GM12892 (cell line): ENCODE measurements around the gene DNAJC2.

Source experiments
- DNase-seq: peaks from one replicate; pipeline ENCODE4 v3.0.0; 2011; ENCODE audit not compliant: insufficient read length
- FAIRE-seq: peaks from 2 replicates; lab custom pipeline; 2011; peaks lifted over from hg19 to GRCh38; lab: Jason Lieb, UNC
- POLR2A ChIP-seq: IDR thresholded peaks from 2 replicates; pipeline ENCODE4 v1.6.1; 2011; ENCODE audit warnings: low read depth, low read length, control low read depth
- POLR2AphosphoS5 ChIP-seq: IDR thresholded peaks from 2 replicates; pipeline ENCODE4 v1.6.1; 2011; ENCODE audit warnings: low read depth, low read length, control low read depth
- TAF1 ChIP-seq: IDR thresholded peaks from 2 replicates; pipeline ENCODE4 v1.6.1; 2011; ENCODE audit warnings: low read depth, mild to moderate bottlenecking, control low read depth, low read length, borderline replicate concordance

Gene DNAJC2

DNA sequence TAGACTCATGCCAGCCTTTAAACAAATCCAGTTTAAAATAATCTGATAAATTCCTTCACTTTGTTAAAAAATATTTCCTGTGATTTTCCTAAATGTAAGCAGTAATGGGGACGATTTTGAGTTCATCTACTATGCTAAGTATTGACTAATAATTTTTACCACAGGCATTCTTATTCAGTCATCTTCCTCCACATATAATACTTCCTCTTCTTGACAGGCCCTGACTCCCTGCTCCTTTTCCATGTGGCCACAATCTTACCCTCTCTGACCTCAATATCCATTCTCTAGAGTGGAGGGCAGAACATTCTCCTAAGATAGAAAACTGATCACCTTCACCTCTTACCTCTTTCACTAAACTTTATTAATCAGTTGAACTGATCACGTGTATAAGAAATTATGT, 7.8 kb downstream of the DNAJC2 start:
- no peak for TF ChIP-seq POLR2A
- no peak for TF ChIP-seq POLR2AphosphoS5
- FAIRE-seq = no peak
- no peak for DNase-seq

DNA sequence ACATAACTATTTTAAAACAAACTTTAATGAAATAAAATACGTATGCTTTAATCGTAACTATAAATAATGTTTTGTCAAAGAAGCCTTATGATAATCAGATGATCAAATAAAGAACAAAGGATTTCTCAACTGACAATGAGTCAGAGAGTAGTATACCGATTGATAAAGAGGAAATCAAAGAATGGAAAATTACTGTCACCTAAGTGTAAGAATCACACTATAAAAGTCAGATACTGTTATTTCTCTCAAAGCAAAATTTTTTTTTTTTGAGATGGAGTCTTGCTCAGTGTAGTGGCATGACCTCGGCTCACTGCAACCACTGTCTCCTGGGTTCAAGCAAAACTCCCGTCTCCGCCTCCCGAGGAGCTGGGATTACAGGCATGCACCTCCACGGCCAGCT, 18.8 kb downstream of the DNAJC2 start:
- TF ChIP-seq POLR2A (no peak), TAF1 (no peak), POLR2AphosphoS5 (no peak)
- DNase-seq = no peak
- FAIRE-seq = no peak

DNA sequence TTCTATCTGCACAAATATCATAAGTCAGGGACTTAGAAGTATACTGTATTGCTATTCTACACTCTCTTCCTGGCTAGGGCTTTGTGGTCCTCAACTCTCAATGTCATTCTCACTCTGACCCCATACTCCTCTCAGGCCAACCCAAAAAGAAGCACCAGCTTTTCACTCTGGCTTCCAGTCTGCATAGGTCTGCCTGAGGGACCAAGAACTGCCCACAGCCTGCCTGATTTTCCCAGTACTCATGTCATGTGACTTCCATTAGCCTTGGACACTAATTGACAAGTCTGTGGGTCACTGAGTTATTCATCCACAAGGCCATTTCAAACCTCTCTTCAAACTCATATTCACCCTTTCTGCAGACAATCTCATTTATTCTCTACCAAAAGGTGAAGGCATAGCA, 27.6 kb downstream of the DNAJC2 start:
- FAIRE-seq (no peak), DNase-seq (no peak)
- TF ChIP-seq TAF1 = no peak
- TF ChIP-seq POLR2A = no peak
- TF ChIP-seq POLR2AphosphoS5 = peak; percentile 29; the same call in 1 of the 2 replicates

- DNase-seq (no peak), FAIRE-seq (no peak)
- TF ChIP-seq POLR2A (no peak), TAF1 (no peak), POLR2AphosphoS5 (no peak)
These were observed 28.1 kb downstream of the DNAJC2 start for GRCh38 chr7:103316380-103316941.

- no peak for DNase-seq
- no peak for FAIRE-seq
- TF ChIP-seq POLR2A (no peak), TAF1 (no peak), POLR2AphosphoS5 (no peak)
These were observed 29.7 kb downstream of the DNAJC2 start for GRCh38 chr7:103314852-103315251.

- TF ChIP-seq POLR2A (no peak), TAF1 (no peak), POLR2AphosphoS5 (no peak)
- FAIRE-seq = peak; percentile 36
- DNase-seq = no peak
These were observed 36.9 kb downstream of the DNAJC2 start for GRCh38 chr7:103307503-103308231.

GRCh38 chr7:103301441-103301840, 43.1 kb downstream of the DNAJC2 start:
- FAIRE-seq (no peak), DNase-seq (no peak)
- TF ChIP-seq TAF1 = no peak
- no peak for TF ChIP-seq POLR2AphosphoS5
- TF ChIP-seq POLR2A = no peak

- DNase-seq = no peak
- no peak for FAIRE-seq
- no peak for TF ChIP-seq TAF1
- no peak for TF ChIP-seq POLR2A
These were observed 44.9 kb downstream of the DNAJC2 start for GRCh38 chr7:103299660-103300059.

DNA sequence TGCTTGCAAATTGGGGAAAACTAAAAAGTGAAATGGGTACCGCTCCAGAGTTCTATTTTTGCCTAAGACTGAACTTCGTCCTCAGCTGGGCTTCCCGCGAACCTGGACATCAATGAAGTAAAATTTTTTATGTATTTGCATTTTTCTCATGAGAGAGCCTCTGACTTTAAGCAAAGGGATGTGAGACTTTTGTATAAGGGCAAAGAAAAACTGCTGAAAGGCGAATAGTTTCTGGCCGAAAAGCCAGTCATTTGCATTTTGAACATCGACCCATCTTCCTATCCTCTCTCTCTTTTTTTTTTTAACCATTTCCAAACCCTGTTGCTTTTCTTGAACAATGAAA, 46.8 kb downstream of the DNAJC2 start:
- FAIRE-seq = no peak
- TF ChIP-seq POLR2A (no peak), TAF1 (no peak), POLR2AphosphoS5 (no peak)
- no peak for DNase-seq

DNA sequence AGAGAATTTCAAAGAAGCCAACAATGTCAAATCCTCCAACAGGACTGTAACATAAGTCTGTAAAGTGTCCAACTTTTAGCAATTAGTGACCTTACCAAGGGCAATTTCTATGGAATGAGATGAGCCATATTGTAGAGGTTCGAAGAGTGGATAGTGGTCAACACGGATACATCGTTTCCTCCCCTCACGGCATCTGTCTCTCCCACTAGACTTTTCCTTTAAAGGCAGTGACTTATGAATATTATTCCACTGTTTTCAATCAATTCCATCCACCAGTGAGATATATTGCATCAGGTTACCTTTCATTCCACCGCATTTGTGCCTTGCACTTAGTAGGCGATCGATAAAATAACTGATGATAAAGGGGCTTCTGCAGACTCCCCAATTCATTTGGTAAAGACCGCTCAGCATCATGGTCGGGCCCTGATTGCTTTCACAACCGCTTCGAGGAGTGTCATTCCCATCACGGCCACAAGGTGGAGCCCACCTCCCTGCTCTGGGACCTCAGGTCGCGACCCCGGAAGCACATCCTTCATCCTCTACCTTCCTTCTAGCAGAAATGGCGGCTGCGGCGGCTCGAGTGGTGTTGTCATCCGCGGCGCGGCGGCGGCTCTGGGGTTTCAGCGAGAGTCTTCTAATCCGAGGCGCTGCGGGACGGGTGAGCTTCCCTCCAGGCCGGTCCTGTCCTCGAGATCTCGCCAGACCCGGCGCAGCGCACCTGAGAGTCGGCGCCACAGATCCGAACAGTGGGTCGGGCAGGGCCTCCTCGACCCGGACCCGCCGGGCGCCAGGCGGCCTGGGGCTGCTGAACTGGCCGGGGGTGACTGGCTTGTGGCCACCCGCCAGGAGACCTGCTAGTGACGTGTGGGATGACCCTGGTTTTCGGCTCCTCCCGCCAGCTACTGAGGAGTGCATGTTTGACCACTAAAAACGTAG, 47.4 kb downstream of the DNAJC2 start, which contains the start of gene PMPCB:
PMPCB (plus strand) TSS at position 535 of the 936 bp plus-strand sequence; CDS start at position 560, 25 bp downstream.
- TF ChIP-seq TAF1 (peak; percentile 81), POLR2AphosphoS5 (peak; percentile 81), POLR2A (peak; percentile 81)
- peak; percentile 68 for DNase-seq
- FAIRE-seq = peak; percentile 97

DNA sequence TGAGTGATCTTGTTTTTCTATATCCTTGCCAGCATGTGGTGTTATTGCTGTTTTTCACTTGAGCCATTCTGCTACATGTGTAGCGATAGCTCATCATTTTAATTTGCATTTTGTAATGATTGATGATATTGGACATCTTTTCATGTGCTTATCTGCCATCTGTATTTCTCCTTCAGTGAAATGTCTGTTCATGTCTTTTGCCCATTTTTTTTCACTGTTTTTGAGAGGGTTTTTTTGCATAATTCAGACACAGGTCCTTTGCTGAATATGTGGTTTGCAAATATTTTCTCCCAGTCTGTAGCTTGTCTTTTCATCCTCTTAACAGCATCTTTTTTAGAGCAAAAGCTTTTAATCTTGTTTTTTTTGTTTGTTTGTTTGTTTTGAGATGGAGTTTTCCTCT, 51.0 kb downstream of the DNAJC2 start:
- DNase-seq (no peak), FAIRE-seq (no peak)
- TF ChIP-seq POLR2A = no peak
- no peak for TF ChIP-seq POLR2AphosphoS5
- TF ChIP-seq TAF1 = no peak
